ENCODE results near the gene CATSPERB.
"Not testable (repeated sequence)": the region's sequence is repeated elsewhere in the genome, so short reads cannot be mapped to it uniquely, and the experiment has no call there.

Gene CATSPERB

GRCh38 chr14:91749868-91750267 is 18.0 kb upstream of the CATSPERB start:
- in situ Hi-C loops (cut with MboI; ENCODE audit: low pct_unique_long_range_greater_than_20kb, low sequenced_read_pairs, unreplicated experiment): no loop called here
- no peak for TF ChIP-seq CTCF (IDR thresholded peaks at IDR 0.05; ENCODE audit: extremely low read depth, insufficient read depth, missing control alignments)
- DNase-seq (ENCODE audit: low spot score): no peak

GRCh38 chr14:91748049-91748448 is 16.2 kb upstream of the CATSPERB start:
- no peak for DNase-seq (ENCODE audit: low spot score)
- no peak for TF ChIP-seq CTCF (IDR thresholded peaks at IDR 0.05; ENCODE audit: extremely low read depth, insufficient read depth, missing control alignments)
- in situ Hi-C loops (cut with MboI; ENCODE audit: low pct_unique_long_range_greater_than_20kb, low sequenced_read_pairs, unreplicated experiment): no loop called here

- no peak for DNase-seq (ENCODE audit: low spot score)
- no peak for TF ChIP-seq CTCF (IDR thresholded peaks at IDR 0.05; ENCODE audit: extremely low read depth, insufficient read depth, missing control alignments)
- in situ Hi-C loops (cut with MboI; ENCODE audit: low pct_unique_long_range_greater_than_20kb, low sequenced_read_pairs, unreplicated experiment): no loop called here
Measured at GRCh38 chr14:91745344-91745743, 13.5 kb upstream of the CATSPERB start.

GRCh38 chr14:91744068-91744480 is 12.2 kb upstream of the CATSPERB start:
- DNase-seq (ENCODE audit: low spot score): no peak
- in situ Hi-C loops (cut with MboI; ENCODE audit: low pct_unique_long_range_greater_than_20kb, low sequenced_read_pairs, unreplicated experiment): no loop called here
- no peak for TF ChIP-seq CTCF (IDR thresholded peaks at IDR 0.05; ENCODE audit: extremely low read depth, insufficient read depth, missing control alignments)

- DNase-seq (ENCODE audit: low spot score): no peak
- TF ChIP-seq CTCF (IDR thresholded peaks at IDR 0.05; ENCODE audit: extremely low read depth, insufficient read depth, missing control alignments): no peak
- in situ Hi-C loops (cut with MboI; ENCODE audit: low pct_unique_long_range_greater_than_20kb, low sequenced_read_pairs, unreplicated experiment): no loop called here
Measured at GRCh38 chr14:91743305-91743653, 11.4 kb upstream of the CATSPERB start.

GRCh38 chr14:91742621-91743304 is 10.9 kb upstream of the CATSPERB start:
- in situ Hi-C loops (cut with MboI; ENCODE audit: low pct_unique_long_range_greater_than_20kb, low sequenced_read_pairs, unreplicated experiment): no loop called here
- no peak for DNase-seq (ENCODE audit: low spot score)
- TF ChIP-seq CTCF (IDR thresholded peaks at IDR 0.05; ENCODE audit: extremely low read depth, insufficient read depth, missing control alignments): no peak

GRCh38 chr14:91739867-91740266 is 8.0 kb upstream of the CATSPERB start:
- in situ Hi-C loops (cut with MboI; ENCODE audit: low pct_unique_long_range_greater_than_20kb, low sequenced_read_pairs, unreplicated experiment); DNase-seq (ENCODE audit: low spot score): not testable (repeated sequence)
